DND-41 (cell line): ENCODE data around the gene NME4.

Experiments
- CTCF ChIP-seq: IDR thresholded peaks from 2 replicates; pipeline ENCODE4 v1.5.1; 2012; ENCODE audit warnings: borderline replicate concordance, low read length, moderate library complexity, mild to moderate bottlenecking; ENCODE audit not compliant: poor library complexity, severe bottlenecking; ENCODE audit errors: extremely low read depth
- EZH2 ChIP-seq: IDR thresholded peaks from 3 replicates; pipeline ENCODE4 v1.6.1; 2012; ENCODE audit warnings: borderline replicate concordance, low read depth, mild to moderate bottlenecking, moderate library complexity, low read length, inconsistent platforms; ENCODE audit not compliant: severe bottlenecking

DNA sequence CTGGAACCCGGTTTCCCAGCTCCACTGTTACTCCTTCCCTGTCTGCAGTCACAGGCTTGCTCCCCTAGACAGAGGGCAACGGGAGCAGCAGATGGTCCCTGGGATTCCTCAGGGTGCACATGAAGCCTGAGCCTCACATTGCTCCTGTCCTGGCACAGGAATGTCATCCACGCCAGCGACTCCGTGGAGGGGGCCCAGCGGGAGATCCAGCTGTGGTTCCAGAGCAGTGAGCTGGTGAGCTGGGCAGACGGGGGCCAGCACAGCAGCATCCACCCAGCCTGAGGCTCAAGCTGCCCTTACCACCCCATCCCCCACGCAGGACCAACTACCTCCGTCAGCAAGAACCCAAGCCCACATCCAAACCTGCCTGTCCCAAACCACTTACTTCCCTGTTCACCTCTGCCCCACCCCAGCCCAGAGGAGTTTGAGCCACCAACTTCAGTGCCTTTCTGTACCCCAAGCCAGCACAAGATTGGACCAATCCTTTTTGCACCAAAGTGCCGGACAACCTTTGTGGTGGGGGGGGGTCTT, 3.1 kb downstream of the NME4 start:
- TF ChIP-seq EZH2 (no peak), CTCF (no peak)
